ENCODE data around the gene GAGE12J. TPM values are rescaled to one million over a fixed set of nuclear protein-coding genes. Genes with fewer than 3 reads are reported as not detected.
"Not testable (repeated sequence)": the region's sequence is repeated elsewhere in the genome, so short reads cannot be mapped to it uniquely, and the experiment has no call there.

GAGE12J gene
- total RNA-seq, 1 donor from 2014 or later: not detected

DNA sequence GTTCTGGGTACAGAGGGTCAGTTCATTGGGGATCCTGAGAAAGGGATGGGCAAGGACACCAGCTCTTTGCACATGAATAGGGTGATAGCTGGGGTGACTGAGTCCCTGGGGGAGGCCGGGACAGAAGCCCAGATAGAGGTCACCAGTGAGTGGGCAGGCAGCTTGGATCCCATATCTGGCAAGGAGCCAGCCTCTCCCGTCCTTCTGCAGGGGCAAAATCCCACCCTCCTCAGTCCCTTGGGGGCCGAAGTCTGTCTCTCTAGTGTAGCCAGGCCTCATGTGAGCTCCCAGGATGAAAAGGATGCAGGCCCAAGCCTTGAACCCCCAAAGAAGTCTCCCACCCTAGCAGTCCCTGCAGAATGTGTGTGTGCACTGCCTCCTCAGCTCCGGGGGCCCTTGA, 35.3 kb upstream of the GAGE12J start:
- no peak for DNase-seq (ENCODE audit: extremely low spot score, unreplicated experiment)
- Mint-ChIP-seq H3K9me3 (ENCODE audit: unreplicated experiment) (no peaks in the 10 kb centered on the region), H3K36me3 (ENCODE audit: unreplicated experiment) (no peaks in the 10 kb centered on the region), H3K4me3 (ENCODE audit: unreplicated experiment) (no peak overlapping the region), H3K27me3 (ENCODE audit: unreplicated experiment) (no peaks in the 10 kb centered on the region), H3K27ac (ENCODE audit: unreplicated experiment) (no peak overlapping the region), H3K4me1 (ENCODE audit: unreplicated experiment) (no peaks in the 10 kb centered on the region)
- no peak for TF ChIP-seq CTCF (IDR thresholded peaks at IDR 0.05)

DNA sequence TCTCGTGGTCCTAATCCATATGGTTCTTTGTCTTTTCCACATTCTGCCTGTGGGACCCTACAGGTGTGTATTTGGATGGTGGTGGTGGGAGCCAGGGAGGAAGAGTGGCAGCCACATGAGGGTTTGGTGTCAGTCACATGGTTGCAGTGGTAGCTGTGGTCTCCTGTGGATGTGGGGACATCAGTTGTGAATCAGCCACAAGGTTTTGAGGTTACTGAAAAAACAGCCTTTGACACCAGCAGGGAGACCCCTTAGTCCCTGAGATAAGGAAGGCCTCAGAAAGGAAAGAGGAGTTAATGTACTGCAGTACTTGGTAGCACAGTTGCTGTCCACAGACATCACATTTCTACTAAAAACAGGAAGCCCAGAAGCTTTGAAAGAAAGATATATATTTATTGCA, 34.2 kb upstream of the GAGE12J start:
- Mint-ChIP-seq H3K4me3 (ENCODE audit: unreplicated experiment) (no peak overlapping the region), H3K36me3 (ENCODE audit: unreplicated experiment) (no peaks in the 10 kb centered on the region), H3K4me1 (ENCODE audit: unreplicated experiment) (peaks cover 4% of the 10 kb centered on the region), H3K27ac (ENCODE audit: unreplicated experiment) (no peak overlapping the region), H3K27me3 (ENCODE audit: unreplicated experiment) (no peaks in the 10 kb centered on the region), H3K9me3 (ENCODE audit: unreplicated experiment) (no peaks in the 10 kb centered on the region)
- no peak for DNase-seq (ENCODE audit: extremely low spot score, unreplicated experiment)
- TF ChIP-seq CTCF (IDR thresholded peaks at IDR 0.05): no peak

- TF ChIP-seq CTCF (IDR thresholded peaks at IDR 0.05): no peak
Observed at GRCh38 chrX:49290215-49290614, 31.6 kb upstream of the GAGE12J start.

GRCh38 chrX:49291615-49292337, 30.1 kb upstream of the GAGE12J start:
- peak; percentile 58 for TF ChIP-seq CTCF (IDR thresholded peaks at IDR 0.05)
- Mint-ChIP-seq H3K9me3 (ENCODE audit: unreplicated experiment) (peaks cover 3% of the 10 kb centered on the region), H3K36me3 (ENCODE audit: unreplicated experiment) (no peaks in the 10 kb centered on the region), H3K4me3 (ENCODE audit: unreplicated experiment) (no peak overlapping the region), H3K27me3 (ENCODE audit: unreplicated experiment) (peaks cover 5% of the 10 kb centered on the region), H3K27ac (ENCODE audit: unreplicated experiment) (no peak overlapping the region), H3K4me1 (ENCODE audit: unreplicated experiment) (peaks cover 4% of the 10 kb centered on the region)
- no peak for DNase-seq (ENCODE audit: extremely low spot score, unreplicated experiment)

More at GRCh38 chrX:49290215-49290614, 31.6 kb upstream of the GAGE12J start:
- DNase-seq (ENCODE audit: extremely low spot score, unreplicated experiment): no peak
- Mint-ChIP-seq H3K4me3 (ENCODE audit: unreplicated experiment) (no peak overlapping the region), H3K4me1 (ENCODE audit: unreplicated experiment) (peaks cover 4% of the 10 kb centered on the region), H3K9me3 (ENCODE audit: unreplicated experiment) (no peaks in the 10 kb centered on the region), H3K27me3 (ENCODE audit: unreplicated experiment) (no peaks in the 10 kb centered on the region), H3K36me3 (ENCODE audit: unreplicated experiment) (no peaks in the 10 kb centered on the region), H3K27ac (ENCODE audit: unreplicated experiment) (no peak overlapping the region)

DNA sequence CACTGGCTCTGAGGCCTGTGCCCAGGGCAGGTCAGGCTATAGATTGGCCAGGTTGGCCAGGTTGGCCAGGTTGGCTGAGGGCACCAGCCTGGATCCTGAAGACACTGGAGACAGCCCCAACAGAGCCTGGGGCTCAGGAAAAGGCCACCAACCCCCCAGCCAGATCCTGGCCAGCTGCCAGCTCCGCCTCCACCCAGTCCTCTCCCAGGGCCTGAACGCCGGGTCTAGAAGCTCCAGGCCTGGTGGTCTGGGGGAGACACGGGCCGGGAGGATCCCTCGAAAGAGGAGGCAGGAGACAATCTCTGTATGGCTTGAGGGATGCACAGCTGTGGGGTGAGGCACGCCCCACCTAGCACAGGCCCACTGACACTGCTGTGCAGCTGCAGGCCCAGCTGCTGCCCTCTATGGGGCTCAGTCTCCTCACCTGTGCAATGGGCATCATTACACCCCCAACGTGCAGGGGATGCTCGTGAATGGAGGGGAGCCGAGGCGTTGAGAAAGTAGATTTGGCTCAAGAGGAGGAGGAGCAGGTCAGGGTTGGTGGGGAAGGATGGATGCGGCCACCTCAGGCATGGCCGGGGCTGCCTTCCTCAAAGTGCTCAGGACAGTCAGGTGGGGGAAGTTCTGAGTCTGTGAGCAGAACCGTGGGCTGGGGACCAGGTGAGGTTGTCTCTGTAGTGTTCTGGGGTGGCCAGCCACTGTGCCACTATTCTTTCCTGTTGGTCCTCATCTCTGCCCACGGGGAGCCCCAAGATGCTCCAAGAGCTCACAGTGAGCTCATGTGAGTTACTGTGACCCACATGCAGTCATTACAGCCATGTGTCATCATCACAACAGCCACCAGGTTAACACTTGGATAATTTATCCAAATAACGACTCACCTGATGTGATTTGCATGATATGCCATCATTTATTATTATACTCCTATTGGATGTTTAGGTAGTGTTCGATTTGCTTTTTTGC, 29.2 kb upstream of the GAGE12J start:
- H3K36me3 Mint-ChIP-seq (ENCODE audit: unreplicated experiment): no peaks in the 10 kb centered on the region
- DNase-seq (ENCODE audit: extremely low spot score, unreplicated experiment): no peak
- no peak for TF ChIP-seq CTCF (IDR thresholded peaks at IDR 0.05)
- peaks cover 4% of the 10 kb centered on the region for H3K4me1 Mint-ChIP-seq (ENCODE audit: unreplicated experiment)
- peaks cover 5% of the 10 kb centered on the region for H3K27me3 Mint-ChIP-seq (ENCODE audit: unreplicated experiment)
- no peak overlapping the region for H3K27ac Mint-ChIP-seq (ENCODE audit: unreplicated experiment)
- no peak overlapping the region for H3K4me3 Mint-ChIP-seq (ENCODE audit: unreplicated experiment)
- peaks cover 3% of the 10 kb centered on the region for H3K9me3 Mint-ChIP-seq (ENCODE audit: unreplicated experiment)

- H3K4me3 Mint-ChIP-seq (ENCODE audit: unreplicated experiment); H3K27me3 Mint-ChIP-seq (ENCODE audit: unreplicated experiment); H3K27ac Mint-ChIP-seq (ENCODE audit: unreplicated experiment); H3K9me3 Mint-ChIP-seq (ENCODE audit: unreplicated experiment); H3K4me1 Mint-ChIP-seq (ENCODE audit: unreplicated experiment); H3K36me3 Mint-ChIP-seq (ENCODE audit: unreplicated experiment): not testable (repeated sequence)
- peak; percentile 62 for DNase-seq (ENCODE audit: extremely low spot score, unreplicated experiment)
Observed at GRCh38 chrX:49299293-49299692, 22.5 kb upstream of the GAGE12J start.

Data from osteocyte (in vitro differentiated cells).